ENCODE measurements around the gene C20orf173. TPM values are rescaled to one million over a fixed set of nuclear protein-coding genes. Genes with fewer than 3 reads are reported as not detected.

The C20orf173 gene
- total RNA-seq, 1 donor from 2014 or later, result not detected

Other genes starting within 250 kb of the C20orf173 start
- 169 and 200 TPM in 2 replicates for gene EIF6, start 244.9 kb downstream of the C20orf173 start, total RNA-seq
- gene FAM83C, start 237.2 kb downstream of the C20orf173 start, total RNA-seq, result not detected in 2 replicates
- gene UQCC1, start 117.7 kb downstream of the C20orf173 start, total RNA-seq, result 26.0 and 36.2 TPM in 2 replicates
- gene GDF5, start 91.4 kb downstream of the C20orf173 start, total RNA-seq, result 0.53 and 6.1 TPM in 2 replicates
- 31.6 and 32.0 TPM in 2 replicates for gene CEP250, start 74.1 kb downstream of the C20orf173 start, total RNA-seq
- 170 and 258 TPM in 2 replicates for gene ERGIC3, start 12.4 kb upstream of the C20orf173 start, total RNA-seq
- 5.7 and 9.4 TPM in 2 replicates for gene SPAG4, start 86.2 kb upstream of the C20orf173 start, total RNA-seq
- gene CPNE1, start 135.2 kb upstream of the C20orf173 start, total RNA-seq, result 93.1 and 149 TPM in 2 replicates
- gene RBM12, start 135.2 kb upstream of the C20orf173 start, total RNA-seq, result 33.0 and 47.3 TPM in 2 replicates
- 22.3 and 28.3 TPM in 2 replicates for gene NFS1, start 169.7 kb upstream of the C20orf173 start, total RNA-seq
- 333 and 513 TPM in 2 replicates for gene ROMO1, start 169.8 kb upstream of the C20orf173 start, total RNA-seq
- 134 and 187 TPM in 2 replicates for gene RBM39, start 212.6 kb upstream of the C20orf173 start, total RNA-seq
- 46.6 and 47.0 TPM in 2 replicates for gene PHF20, start 242.4 kb upstream of the C20orf173 start, total RNA-seq